GM21423 (cell line): ENCODE data around the gene MELK.
"Not testable (repeated sequence)": the region's sequence is repeated elsewhere in the genome, so short reads cannot be mapped to it uniquely, and the experiment has no call there.

ENCODE experiments used
- ATAC-seq: cut with Tn5 transposase; IDR thresholded peaks from one replicate; pipeline ENCODE4 v1.9.1; 2021; ENCODE audit warnings: mild to moderate bottlenecking, moderate library complexity; ENCODE audit not compliant: unreplicated experiment

MELK gene

DNA sequence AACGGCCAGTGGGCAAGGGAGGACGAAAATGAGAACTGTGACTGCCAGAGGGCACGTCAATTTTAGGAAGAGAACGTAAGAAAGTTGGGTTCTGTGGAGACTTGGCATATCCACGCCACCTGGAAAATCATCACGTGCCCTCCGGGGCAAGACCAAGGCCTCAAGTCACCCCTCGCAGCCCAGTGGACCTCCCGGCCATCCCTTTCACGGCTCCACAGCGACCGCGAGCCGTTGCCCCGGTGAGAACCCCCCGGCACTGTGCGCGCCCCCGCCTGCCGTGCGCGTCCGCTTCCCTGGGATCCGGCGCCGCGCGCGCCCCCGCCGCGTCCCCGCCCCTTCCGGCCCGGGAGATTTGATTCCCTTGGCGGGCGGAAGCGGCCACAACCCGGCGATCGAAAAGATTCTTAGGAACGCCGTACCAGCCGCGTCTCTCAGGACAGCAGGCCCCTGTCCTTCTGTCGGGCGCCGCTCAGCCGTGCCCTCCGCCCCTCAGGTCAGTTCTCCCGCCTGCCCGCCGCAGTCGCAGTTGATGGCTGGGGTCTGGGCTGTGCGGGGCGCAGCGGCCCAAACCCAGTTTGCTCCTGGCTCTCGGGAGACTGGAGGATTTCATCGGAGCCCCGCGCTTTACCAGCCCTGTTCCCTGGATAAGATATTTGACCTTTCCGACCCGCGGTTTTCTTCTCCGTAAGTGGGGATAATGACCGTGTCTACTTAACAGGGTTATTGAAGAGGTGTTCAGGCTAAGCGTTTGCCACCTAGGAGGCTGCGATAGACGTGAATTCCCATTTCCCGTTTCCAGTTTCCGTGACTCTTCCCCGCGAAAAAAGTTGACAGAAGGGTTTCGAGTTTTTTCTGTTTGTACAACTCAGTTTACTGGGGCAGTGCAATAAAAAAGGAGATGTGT, at the start of gene MELK:
TSS of gene MELK (plus strand) at position 381 of the 904 bp plus-strand sequence. CDS start 8,787 bp downstream, outside the sequence.
- peak; percentile 72 for ATAC-seq

DNA sequence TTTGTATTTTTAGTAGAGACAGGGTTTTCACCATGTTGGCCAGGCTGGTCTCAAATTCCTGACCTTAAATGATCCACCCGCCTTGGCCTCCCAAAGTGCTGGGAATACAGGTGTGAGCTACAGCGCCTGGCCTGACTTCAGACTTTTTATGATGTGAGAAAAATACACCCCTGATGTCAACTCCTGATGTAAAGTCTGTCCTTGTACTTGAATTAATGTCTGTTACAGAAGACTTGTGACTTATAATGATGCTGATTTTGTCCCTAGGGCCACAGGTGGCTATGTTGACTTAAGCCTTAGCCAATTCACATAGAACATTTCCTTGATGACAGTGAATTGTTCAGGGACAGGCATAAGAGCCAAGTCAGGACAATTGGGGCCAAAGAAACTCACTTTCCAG, 42.5 kb upstream of the MELK start:
- no peak for ATAC-seq

DNA sequence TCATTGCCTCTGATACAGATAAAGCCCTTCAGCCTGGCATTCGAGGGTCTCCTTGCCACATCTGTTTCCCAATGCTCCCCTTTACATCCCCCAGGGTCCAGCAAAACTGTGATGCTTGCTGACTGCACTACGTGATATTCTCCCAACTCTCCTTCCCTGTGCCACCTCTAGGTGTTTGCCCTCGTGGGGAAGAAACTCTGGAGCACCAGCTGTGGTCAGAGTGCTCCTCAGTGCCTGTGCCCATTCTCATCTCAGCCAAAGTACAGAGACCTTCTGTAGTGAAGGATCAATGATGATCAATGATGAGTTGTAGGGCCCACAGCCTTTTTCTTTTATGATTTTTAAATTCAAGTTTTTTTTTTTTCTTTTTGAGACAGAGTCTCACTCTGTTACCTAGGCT, 40.3 kb upstream of the MELK start:
- ATAC-seq, result no peak

DNA sequence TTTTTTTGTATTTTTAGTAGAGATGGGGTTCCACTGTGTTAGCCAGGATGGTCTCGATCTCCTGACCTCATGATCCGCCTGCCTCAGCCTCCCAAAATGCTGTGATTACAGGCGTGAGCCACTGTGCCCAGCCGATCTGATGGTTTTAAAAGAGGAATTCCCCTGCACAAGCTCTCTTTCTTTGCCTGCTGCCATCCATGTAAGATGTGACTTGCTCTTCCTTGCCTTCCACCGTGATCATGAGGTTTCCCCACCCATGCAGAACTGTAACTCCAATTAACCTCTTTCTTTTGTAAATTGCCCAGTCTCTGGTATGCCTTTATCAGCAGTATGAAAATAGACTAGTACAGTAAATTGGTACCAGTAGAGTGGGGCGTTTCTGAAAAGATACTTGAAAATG, 39.0 kb upstream of the MELK start:
- not testable (repeated sequence) for ATAC-seq

DNA sequence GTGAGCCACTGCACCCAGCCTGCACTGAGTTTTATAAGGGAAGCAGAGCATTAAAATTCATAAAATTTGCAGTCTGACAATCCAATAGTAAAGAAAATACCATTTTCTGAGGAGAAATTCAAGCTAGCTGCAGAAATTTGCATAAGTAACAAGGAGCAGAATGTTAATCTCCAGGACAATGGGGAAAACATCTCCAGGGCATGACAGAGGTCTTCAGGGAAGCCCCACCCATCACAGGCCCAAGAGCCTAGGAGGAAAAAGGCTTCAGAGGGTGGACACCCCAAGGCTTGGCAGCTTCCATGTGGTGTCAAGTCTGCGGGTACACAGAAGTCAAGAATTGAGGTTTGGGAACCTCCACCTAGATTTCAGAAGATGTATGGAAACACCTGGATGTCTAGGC, 37.6 kb upstream of the MELK start:
- ATAC-seq, result no peak

DNA sequence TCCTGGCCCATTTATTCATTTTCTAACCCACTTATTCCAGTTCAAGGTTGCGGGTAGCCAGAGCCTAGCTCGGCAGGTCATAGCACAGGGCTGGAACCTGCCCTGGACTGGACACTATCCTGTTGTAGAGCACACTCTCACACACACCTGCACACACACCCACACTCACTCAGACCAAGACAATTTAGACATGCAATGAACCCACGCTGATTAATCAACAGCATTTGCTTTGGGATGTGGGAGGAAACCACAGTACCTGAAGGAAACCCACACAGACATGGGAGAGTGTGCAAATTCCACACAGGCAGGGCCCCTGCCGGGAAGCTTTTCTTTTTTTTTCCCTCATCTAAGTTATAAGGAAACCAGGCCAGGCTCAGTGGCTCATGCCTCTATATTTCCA, 34.8 kb upstream of the MELK start:
- ATAC-seq, result no peak

DNA sequence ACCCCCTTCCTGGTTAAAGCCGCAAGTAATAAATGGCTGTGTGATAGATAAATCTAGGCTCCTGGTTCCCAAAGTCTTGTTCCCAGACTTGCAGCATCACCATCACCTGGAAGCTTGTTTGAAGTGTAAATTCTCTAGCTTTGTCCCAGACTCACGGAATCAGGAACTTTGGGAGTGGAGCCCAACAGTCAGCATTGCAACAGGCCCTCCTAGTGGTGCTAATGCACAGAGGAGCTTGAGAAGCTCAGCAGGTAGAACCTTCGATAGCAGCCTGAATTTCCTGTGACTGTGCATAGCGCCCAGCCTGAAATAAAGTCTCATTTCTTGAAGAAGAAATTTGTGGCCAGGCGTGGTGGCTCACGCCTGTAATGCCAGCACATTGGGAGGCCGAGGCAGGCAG, 30.3 kb upstream of the MELK start:
- ATAC-seq, result no peak

DNA sequence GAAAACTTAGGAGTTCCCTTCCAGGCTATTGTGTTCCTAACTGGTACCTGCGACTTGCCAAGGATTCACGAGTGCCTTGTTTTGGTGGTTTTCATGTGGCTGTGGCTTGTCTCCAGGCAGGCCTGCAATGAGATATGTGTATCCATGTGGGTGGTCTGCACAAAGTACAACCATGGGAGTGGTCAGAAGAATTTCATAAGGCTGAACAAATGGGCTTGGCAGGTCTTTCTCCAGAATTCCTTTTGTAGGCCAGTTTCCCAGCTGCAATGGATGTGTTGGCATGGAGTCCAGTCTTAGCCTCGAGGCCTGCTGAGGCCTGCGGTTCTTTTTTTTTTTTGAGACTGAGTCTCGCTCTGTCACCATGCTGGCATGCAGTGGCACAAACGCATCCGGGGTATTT, 28.8 kb upstream of the MELK start:
- ATAC-seq, result no peak

DNA sequence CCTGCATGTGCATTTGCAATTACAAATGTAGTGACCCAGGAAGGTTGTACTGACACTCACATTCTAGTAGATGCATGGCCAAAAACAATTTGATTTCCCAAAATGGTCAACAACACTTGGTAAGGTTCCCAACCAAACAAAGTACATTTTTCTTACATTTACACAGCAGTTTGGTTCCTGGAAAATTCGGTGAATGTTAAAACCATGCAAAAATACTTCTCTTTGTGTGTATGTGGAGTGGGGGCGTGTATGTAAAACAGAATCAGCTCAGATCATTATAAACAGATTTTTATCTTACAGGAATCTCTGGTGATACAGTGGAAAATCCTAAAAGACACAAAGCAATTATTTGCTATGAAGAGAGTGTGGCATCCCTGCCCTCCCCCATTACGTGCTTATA, 25.1 kb upstream of the MELK start:
- no peak for ATAC-seq

DNA sequence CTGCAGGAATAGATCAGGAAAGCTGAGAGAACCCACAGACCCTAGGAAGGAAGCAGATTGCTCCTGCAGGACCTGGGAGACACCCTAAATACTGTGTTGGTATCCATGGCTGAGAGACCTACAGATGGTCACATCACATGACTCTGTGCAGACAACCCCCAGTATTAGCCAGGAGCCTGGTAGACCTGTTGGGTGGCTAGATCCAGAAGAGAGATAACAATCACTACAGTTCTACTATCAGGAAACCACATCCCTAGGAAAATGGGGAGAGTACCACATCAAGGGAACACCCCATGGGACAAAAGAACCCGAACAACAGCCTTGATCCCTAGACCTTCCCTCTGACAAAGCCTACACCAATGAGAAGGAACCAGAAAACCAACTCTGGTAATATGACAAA, 24.2 kb upstream of the MELK start:
- no peak for ATAC-seq

DNA sequence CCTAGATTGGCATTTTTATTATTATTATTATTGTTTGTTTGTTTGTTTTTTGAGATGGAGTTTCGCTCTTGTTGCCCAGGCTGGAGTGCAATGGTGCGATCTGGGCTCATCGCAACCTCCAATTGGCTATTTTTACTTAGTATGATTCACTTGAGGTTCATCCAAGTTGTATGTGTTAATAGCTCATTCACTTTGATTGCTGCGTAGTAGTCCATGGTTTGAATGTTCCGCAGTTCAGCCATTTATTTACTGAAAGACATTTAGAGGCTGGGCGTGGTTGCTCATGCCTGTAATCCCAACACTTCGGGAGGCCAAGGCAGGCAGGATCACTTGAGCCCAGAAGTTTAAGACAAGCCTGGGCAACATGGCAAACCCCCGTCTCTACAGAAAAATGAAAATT, 22.6 kb upstream of the MELK start:
- no peak for ATAC-seq

DNA sequence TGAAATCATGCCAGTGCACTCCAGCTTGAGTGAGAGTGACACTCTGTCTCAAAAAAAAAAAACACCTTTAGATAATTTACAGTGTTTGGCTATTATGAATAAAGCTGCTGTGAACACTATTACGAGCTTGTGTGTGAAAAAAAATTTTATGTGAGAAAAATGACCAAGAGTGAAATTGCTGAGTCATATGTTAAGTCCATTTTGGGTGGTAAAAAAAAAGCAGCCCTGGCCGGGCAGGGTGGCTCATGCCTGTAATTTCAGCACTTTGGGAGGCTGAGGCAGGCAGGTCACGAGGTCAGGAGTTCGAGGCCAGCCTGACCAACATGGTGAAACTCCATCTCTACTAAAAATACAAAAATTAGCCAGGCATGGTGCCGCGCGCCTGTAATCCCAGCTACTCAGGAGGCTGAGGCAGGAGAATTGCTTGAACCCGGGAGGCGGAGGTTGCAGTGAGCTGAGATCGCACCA, 22.0 kb upstream of the MELK start:
- ATAC-seq, result not testable (repeated sequence)

DNA sequence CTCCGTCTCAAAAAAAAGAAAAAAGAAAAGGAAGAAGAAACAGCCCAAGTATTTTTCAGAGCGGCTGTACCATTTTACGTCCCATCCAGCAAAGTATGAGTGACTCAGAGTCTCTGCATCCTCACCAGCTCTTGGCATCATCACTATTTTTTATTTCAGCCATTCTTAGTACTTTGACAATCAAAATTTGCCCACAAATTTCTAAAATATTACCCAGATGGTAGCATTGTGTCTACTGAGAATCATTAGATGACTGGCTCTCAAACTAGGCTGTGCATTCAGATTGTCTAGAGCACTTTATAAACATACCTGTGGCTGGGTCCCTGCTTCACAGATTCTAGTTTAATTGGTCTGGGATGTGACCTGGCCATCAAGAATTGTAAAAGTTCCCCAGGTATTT, 21.6 kb upstream of the MELK start:
- ATAC-seq, result no peak

DNA sequence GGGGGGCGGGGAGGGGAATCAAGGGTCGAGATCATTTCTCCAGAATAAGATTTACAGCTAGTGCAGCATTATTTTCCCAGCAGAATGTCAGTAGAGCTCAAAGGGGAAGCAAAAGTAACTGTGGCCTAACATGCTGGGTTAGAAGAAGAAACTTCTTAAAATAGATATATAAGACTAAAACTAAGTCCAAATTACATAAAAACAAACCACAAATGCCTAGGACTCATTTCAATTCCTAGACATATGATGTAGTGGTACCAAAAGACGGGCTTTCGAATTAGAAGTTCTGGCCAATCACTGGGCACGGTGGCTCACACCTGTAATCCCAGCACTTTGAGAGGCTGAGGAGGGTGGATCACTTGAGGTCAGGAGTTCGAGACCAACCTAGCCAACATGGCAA, 20.8 kb upstream of the MELK start:
- ATAC-seq, result no peak

DNA sequence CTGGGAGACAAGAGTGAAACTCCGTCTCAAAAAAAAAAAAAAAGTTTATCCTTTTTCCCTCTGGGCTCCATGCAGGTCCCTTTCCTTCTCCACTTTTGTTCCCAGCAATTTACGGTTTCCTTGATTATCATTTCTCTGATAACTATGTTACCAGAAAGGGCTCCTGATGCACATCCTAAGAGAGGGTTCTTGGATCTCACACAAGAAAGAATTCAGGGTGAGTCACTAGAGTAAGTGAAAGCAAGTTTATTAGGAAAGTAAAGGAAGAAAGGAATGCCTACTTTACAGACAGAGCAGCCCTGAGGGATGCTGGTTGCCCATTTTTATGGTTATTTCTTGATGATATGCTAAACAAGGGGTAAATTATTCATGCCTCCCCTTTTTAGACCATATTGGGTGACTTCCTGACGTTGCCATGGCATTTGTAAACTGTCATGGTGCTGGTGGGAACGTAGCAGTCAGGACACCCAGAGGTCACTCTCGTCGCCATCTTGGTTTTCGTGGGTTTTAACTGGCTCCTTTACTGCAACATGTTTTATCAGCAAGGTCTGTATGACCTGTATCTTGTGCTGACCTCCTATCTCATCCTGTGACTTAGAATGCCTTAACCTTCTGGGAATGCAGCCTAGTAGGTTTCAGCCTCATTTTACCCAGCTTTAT, 13.5 kb upstream of the MELK start:
- no peak for ATAC-seq

DNA sequence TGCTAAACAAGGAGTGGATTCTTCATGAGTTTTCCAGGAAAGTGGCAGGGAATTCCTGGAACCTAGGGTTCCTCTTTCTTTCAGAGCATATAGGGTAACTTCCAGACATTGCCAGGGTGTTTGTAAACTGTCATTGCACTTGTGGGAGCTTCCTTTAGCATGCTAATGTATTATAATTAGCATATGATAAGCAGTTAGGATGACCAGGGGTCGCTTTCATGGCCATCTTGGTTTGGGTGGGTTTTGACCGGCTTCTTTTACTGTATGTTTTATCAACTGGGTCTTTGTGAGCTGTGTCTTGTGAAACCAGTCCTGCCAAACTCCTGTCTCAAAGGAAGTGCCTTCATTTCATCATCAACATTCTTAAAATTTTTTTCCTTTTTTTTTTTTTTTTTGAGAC, 11.9 kb upstream of the MELK start:
- ATAC-seq, result no peak

DNA sequence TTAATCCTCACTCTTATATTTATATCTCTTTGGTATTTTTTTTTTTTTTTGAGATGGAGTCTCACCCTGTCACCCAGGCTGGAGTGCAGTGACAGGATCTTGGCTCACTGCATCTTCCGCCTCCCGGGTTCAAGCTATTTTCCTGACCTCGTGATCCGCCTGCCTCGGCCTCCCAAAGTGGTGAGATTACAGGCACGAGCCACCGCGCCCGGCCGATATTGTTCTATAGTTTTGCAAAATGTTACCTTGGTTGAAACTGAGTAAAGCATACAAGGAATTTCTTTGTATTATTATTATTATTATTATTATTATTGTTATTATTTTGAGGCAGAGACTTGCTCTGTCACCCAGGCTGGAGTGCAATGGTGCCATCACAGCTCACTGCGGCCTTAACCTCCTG, 9.9 kb upstream of the MELK start:
- ATAC-seq, result not testable (repeated sequence)

DNA sequence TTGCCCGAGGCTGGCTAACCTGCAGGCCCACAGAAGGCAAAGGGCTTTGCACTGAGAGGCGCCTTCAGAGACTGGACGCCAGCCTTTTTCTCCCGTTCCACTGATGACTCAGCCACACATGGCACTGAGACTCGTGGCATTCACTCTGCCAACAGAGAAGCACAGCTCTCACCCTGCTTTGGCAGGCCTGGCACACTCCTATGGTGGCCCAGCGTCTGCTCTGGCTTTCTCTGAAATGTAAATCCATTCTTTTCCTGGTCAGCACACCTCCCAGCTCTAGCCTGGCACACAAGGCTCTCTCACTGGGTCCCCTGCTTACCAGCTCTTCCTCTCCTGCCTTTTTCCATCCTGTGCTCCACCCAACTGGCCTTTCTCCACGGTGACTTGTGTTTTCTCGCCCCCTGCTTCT, 5.9 kb upstream of the MELK start:
- no peak for ATAC-seq

DNA sequence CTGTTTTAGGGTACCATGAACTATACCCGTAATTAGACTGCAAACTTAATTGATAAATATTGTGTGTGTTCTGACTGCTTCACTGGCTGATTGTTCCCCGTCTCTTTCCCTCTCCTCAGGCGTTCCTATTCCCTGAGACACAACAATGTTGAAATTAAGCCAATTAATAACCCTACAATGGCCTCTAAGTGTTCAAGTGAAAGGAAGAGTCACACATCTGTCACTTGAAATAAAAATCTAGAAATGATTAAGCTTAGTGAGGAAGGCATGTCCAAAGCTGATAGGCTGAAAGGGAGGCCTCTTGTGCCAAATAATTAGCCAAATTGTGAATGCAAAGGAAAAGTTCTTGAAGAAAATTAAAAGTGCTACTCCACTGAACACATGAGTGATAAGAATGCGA, 4.0 kb upstream of the MELK start:
- not testable (repeated sequence) for ATAC-seq

DNA sequence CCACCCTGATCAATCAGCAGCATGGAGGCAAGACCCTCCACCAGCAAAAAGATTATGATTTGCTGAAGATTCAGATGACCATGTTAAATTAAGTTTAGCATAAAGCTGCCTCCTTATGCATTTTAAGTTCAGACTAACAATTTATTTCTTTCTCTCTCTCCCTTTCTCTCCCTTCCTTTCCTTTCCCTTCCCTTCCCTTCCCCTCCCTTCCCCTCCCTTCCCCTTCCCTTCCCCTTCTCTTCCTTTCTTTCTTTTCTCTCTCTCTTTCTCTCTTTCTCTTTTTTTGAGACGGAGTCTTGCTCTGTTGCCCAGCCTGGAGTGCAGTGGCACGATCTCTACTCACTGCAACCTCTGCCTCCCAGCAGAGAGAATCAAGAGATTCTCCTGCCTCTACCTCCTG, 1.4 kb upstream of the MELK start:
- no peak for ATAC-seq

DNA sequence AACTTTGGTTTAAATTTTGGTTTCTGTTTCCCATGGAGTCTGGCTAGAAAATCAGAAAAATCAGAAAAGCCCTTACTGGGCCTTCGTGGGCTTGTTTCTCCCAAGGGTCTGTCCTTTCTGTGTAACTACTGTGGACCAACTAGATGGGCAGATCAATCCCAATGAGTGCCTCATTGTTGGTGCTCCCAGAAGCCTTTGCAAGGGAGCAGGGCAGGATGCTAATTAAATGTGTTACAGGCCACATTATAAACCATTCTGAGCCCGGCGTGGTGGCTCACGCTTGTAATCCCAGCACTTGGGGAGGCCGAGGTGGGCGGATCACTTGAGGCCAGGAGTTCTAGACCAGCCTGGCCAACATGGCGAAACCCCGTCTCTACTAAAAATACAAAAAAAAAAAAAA, 1.4 kb downstream of the MELK start:
- ATAC-seq, result not testable (repeated sequence)

DNA sequence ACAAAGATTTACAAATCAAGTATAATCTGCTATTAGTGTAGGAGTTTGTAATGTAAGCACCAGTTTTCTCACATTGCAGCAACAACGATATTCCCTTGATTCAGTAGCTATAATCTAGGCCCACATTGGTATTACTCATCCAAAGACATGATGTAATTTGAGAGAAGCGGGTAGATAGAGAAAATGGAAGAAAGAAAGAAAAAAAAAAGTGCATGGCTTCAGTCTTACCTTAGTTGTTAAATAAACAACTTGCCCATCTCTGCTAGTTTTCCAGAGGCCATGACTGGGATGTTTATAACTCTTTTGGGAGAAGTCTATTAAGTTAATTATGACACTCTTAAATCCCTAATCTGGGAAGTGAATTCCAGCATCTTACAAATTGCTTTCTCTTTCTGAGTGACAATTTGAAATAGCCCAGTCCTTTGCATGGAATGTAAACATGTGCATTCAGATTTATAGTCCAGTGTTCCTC, 2.8 kb downstream of the MELK start:
- no peak for ATAC-seq
